ENCODE data around the gene ACOT13.
"Not testable (repeated sequence)": the region's sequence is repeated elsewhere in the genome, so short reads cannot be mapped to it uniquely, and the experiment has no call there.

GRCh38 chr6:24640631-24641030, 26.2 kb upstream of the ACOT13 start:
- not testable (repeated sequence) for TF ChIP-seq CTCF (IDR thresholded peaks at IDR 0.05; ENCODE audit: insufficient read depth, low read length, poor library complexity, severe bottlenecking); EZH2phosphoT487 (conservative IDR thresholded peaks at IDR 0.05; ENCODE audit: low read length)
